Endothelial cell of umbilical vein (primary cell): Measurements from ENCODE around the gene ALPK1. TPM values are rescaled to one million over a fixed set of nuclear protein-coding genes. Genes with fewer than 3 reads are reported as not detected.

Experiments used
- BruUV-seq: library from RNA; stranded (reverse); fragments of 400-500 nt; replicated peaks from 2 replicates; lab custom pipeline; 2021; lab: Mats Ljungman, UMichigan
- CTCF ChIA-PET: fragments of 300-600, 350-600 bp; sonication (Branson Sonifier 250); formaldehyde crosslinking; loops from one replicate; lab custom pipeline; 2021; ENCODE audit warnings: antibody characterized with exemption, inconsistent platforms; lab: Charles Lee
- POLR2A ChIA-PET: fragments of 300-600, 350-600 bp; sonication (Branson Sonifier 250); formaldehyde crosslinking; loops from one replicate; lab custom pipeline; 2021; ENCODE audit warnings: antibody characterized with exemption, inconsistent platforms; lab: Charles Lee
- DNase-seq: peaks from one replicate; pipeline ENCODE4 v3.0.0-alpha.2; 2011; ENCODE audit warnings: low read depth, low spot score
- FAIRE-seq: peaks from 2 replicates; lab custom pipeline; 2011; peaks lifted over from hg19 to GRCh38; lab: Jason Lieb, UNC
- H2AFZ ChIP-seq: 2 replicates; pipeline ENCODE4 v1.6.0; 2012; ENCODE audit warnings: low read depth, low read length, control low read depth, inconsistent platforms
- H3K27ac ChIP-seq: 2 replicates; pipeline ENCODE4 v1.5.1; 2011; ENCODE audit warnings: low read depth, mild to moderate bottlenecking, control low read depth, low read length, moderate library complexity; ENCODE audit not compliant: insufficient read depth
- H3K27me3 ChIP-seq, 2 experiments: 2 replicates each; pipeline versions ENCODE4 v1.6.0 to v1.6.1; 2011; ENCODE audit warnings: low read length in 2 of 2, mixed read lengths in 1 of 2; ENCODE audit not compliant: control insufficient read depth in 2 of 2, insufficient read depth in 2 of 2
- H3K36me3 ChIP-seq, 2 experiments: 2 replicates in 1 of 2; 3 replicates in 1 of 2; pipeline ENCODE4 v1.5.1; 2011; ENCODE audit warnings: low read length in 2 of 2, mild to moderate bottlenecking in 1 of 2, moderate library complexity in 1 of 2; ENCODE audit not compliant: control insufficient read depth in 2 of 2, insufficient read depth in 2 of 2; ENCODE audit errors: extremely low read depth in 1 of 2
- H3K4me1 ChIP-seq: 3 replicates; pipeline ENCODE4 v1.5.1; 2011; ENCODE audit warnings: mild to moderate bottlenecking, low read length; ENCODE audit not compliant: control insufficient read depth, insufficient read depth; ENCODE audit errors: extremely low read depth
- H3K4me2 ChIP-seq: 2 replicates; pipeline ENCODE4 v1.6.1; 2011; ENCODE audit warnings: low read length, control low read depth, mixed read lengths; ENCODE audit not compliant: insufficient read depth
- H3K4me3 ChIP-seq, 3 experiments: fragments of 200-600 bp in 1 of 3; sonication (generic), shearing (Covaris generic) in 1 of 3; replicated peaks in 1 of 3; 2 replicates each; pipeline ENCODE4 v1.5.1; 2011 to 2016; ENCODE audit warnings: control low read depth in 3 of 3, low read length in 3 of 3, mild to moderate bottlenecking in 2 of 3, inconsistent platforms in 1 of 3, low read depth in 1 of 3, moderate library complexity in 1 of 3; ENCODE audit not compliant: insufficient read depth in 1 of 3
- H3K79me2 ChIP-seq: 2 replicates; pipeline ENCODE4 v1.6.0; 2012; ENCODE audit warnings: low read length, inconsistent platforms; ENCODE audit not compliant: control insufficient read depth, insufficient read depth
- H3K9ac ChIP-seq: replicated peaks from 2 replicates; pipeline ENCODE3; 2011; ENCODE audit warnings: low read length, control low read depth; ENCODE audit not compliant: insufficient read depth; ENCODE audit errors: extremely low read depth
- H3K9me1 ChIP-seq: replicated peaks from 3 replicates; pipeline ENCODE4 v1.6.0; 2011; ENCODE audit warnings: mild to moderate bottlenecking, low read length; ENCODE audit not compliant: control insufficient read depth, insufficient read depth; ENCODE audit errors: extremely low read depth
- H3K9me3 ChIP-seq: replicated peaks from 2 replicates; pipeline ENCODE4 v1.5.1; 2012; ENCODE audit warnings: low read length, inconsistent platforms; ENCODE audit not compliant: control insufficient read depth, insufficient read depth
- H4K20me1 ChIP-seq: replicated peaks from 2 replicates; pipeline ENCODE3; 2011; ENCODE audit warnings: mild to moderate bottlenecking, low read length; ENCODE audit not compliant: control insufficient read depth, insufficient read depth; ENCODE audit errors: extremely low read depth
- EZH2 ChIP-seq: IDR thresholded peaks from 2 replicates; pipeline ENCODE4 v1.6.1; 2012; ENCODE audit warnings: borderline replicate concordance, low read depth, mild to moderate bottlenecking, moderate library complexity, low read length, inconsistent platforms; ENCODE audit not compliant: severe bottlenecking
- FOS ChIP-seq: IDR thresholded peaks from 2 replicates; pipeline ENCODE4 v1.6.1; 2011; ENCODE audit warnings: mild to moderate bottlenecking, low read length, moderate library complexity, borderline replicate concordance; ENCODE audit not compliant: insufficient read depth
- GATA2 ChIP-seq: IDR thresholded peaks from 2 replicates; pipeline ENCODE4 v1.7.0; 2011; ENCODE audit warnings: low read depth, mild to moderate bottlenecking, moderate library complexity, mixed read lengths, low read length; ENCODE audit not compliant: insufficient read length, insufficient read depth
- JUN ChIP-seq: IDR thresholded peaks from 2 replicates; pipeline ENCODE4 v1.6.1; 2011; ENCODE audit warnings: borderline replicate concordance, low read depth; ENCODE audit not compliant: insufficient read length, insufficient read depth
- MAX ChIP-seq: IDR thresholded peaks from 2 replicates; pipeline ENCODE4 v1.6.1; 2011; ENCODE audit not compliant: insufficient read depth, insufficient read length
- MYC ChIP-seq: IDR thresholded peaks from one replicate; pipeline ENCODE4 v1.6.1; 2011; ENCODE audit warnings: mild to moderate bottlenecking, low read depth, low read length
- POLR2A ChIP-seq: IDR thresholded peaks from 2 replicates; pipeline ENCODE4 v1.6.1; 2012; ENCODE audit warnings: low read depth, mild to moderate bottlenecking, control low read depth, low read length
- POLR2AphosphoS5 ChIP-seq: IDR thresholded peaks from 2 replicates; pipeline ENCODE4 v1.6.1; 2012; ENCODE audit warnings: low read depth, mild to moderate bottlenecking, control low read depth, low read length, moderate library complexity; ENCODE audit not compliant: insufficient read depth
- dilution Hi-C: fragments of 300-500 bp; cut with MboI; formaldehyde crosslinking; loops from one replicate; pipeline ENCODE4 v1.15.0; 2019; ENCODE audit warnings: low sequenced_read_pairs; ENCODE audit not compliant: extremely low pct_ligation_motif_present
- intact Hi-C: fragments of 100-400 bp; cut with micrococcal nuclease; formaldehyde crosslinking; loops from one replicate; pipeline ENCODE4 v1.10.0; 2022
- polyA plus RNA-seq, 4 experiments: library from polyadenylated mRNA; depleted of rRNA in 3 of 4; stranded (reverse) in 3 of 4; unstranded in 1 of 4; fragments of >200 nt; gene quantifications; 2 replicates each; pipeline versions ENCODE4 v1.2.1 to v1.2.3, GENCODE V29; 2011 to 2012; ENCODE audit warnings: missing spikeins in 1 of 4
- total RNA-seq: library from RNA; stranded (reverse); gene quantifications from 2 replicates; pipeline ENCODE4 v1.2.3, GENCODE V29; 2021
- TF ChIP-seq, protein P1 (sequence below), 2 donors: IDR thresholded peaks; 1 replicate in 1 of 2; 2 replicates in 1 of 2; pipeline ENCODE4 v1.5.1; 2011; ENCODE audit warnings: low read length in 2 of 2, mild to moderate bottlenecking in 2 of 2, moderate library complexity in 2 of 2, control low read depth in 1 of 2, inconsistent platforms in 1 of 2, low read depth in 1 of 2; ENCODE audit not compliant: insufficient read depth in 1 of 2; ENCODE audit errors: extremely low read depth in 1 of 2

Gene ALPK1
- total and polyA plus RNA-seq, 2 donors (not counting 3 experiments of a cell fraction or from before 2014, with no cell fraction given), result 1.4 to 5.5 TPM

DNA sequence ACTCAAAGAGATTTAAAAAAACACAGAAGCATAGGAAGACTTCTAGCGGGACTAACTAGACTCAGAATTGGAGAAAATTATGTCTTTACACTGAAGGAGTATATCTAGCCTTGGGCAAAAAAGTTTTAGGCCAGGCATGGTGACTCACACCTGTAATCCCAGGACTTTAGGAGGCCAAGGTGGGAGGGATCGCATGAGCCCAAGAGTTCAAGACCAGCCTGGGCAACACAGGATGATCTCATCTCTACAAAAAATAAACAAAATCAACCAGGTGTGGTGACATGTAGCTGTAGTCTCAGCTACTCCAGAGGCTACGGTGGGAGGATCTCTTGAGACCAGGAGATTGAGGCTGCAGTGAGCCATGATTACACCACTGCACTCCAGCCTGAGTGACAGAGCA, 119.3 kb downstream of the ALPK1 start:
- Histone ChIP-seq H3K36me3 (no peaks in the 10 kb centered on the region), H3K9me3 (no peaks in the 10 kb centered on the region), H3K27me3 (no peaks in the 10 kb centered on the region), H2AFZ (no peak overlapping the region), H3K9ac (no peak overlapping the region), H3K4me2 (no peak overlapping the region), H3K9me1 (no peaks in the 10 kb centered on the region), H3K4me3 (no peak overlapping the region), H4K20me1 (no peaks in the 10 kb centered on the region), H3K27ac (no peak overlapping the region), H3K4me1 (no peaks in the 10 kb centered on the region), H3K79me2 (no peaks in the 10 kb centered on the region)
- intact Hi-C loops (no loop called here), dilution Hi-C loops (no loop called here)
- BruUV-seq, result no TSS peak
- TF ChIP-seq POLR2AphosphoS5 (no peak), MAX (no peak), MYC (no peak), EZH2 (no peak), POLR2A (no peak), GATA2 (no peak), FOS (no peak), JUN (no peak)
- TF ChIP-seq, protein P1, sequence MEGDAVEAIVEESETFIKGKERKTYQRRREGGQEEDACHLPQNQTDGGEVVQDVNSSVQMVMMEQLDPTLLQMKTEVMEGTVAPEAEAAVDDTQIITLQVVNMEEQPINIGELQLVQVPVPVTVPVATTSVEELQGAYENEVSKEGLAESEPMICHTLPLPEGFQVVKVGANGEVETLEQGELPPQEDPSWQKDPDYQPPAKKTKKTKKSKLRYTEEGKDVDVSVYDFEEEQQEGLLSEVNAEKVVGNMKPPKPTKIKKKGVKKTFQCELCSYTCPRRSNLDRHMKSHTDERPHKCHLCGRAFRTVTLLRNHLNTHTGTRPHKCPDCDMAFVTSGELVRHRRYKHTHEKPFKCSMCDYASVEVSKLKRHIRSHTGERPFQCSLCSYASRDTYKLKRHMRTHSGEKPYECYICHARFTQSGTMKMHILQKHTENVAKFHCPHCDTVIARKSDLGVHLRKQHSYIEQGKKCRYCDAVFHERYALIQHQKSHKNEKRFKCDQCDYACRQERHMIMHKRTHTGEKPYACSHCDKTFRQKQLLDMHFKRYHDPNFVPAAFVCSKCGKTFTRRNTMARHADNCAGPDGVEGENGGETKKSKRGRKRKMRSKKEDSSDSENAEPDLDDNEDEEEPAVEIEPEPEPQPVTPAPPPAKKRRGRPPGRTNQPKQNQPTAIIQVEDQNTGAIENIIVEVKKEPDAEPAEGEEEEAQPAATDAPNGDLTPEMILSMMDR (IDR thresholded peaks at IDR 0.05; ENCODE audit: extremely low read depth in 1 of 2, insufficient read depth in 1 of 2, low read depth in 1 of 2, low read length in 2 of 2), result no peak
- FAIRE-seq (no peak), DNase-seq (no peak)
- CTCF ChIA-PET, result no interaction called here
- POLR2A ChIA-PET, result no interaction called here
